KMS-11 (cell line): ENCODE results near the gene FXYD1.

ENCODE experiments used
- H2AFZ ChIP-seq: fragments of 200-600 bp; sonication (generic); 2 replicates; pipeline ENCODE4 v1.6.1; 2016; ENCODE audit warnings: antibody characterized with exemption, mixed run types, low read depth
- H3K27ac ChIP-seq: fragments of 200-600 bp; sonication (generic); 2 replicates; pipeline ENCODE4 v1.6.1; 2016; ENCODE audit warnings: mild to moderate bottlenecking, mixed run types
- H3K27me3 ChIP-seq: fragments of 200-600 bp; sonication (generic); 2 replicates; pipeline ENCODE4 v1.6.1; 2017; ENCODE audit warnings: mild to moderate bottlenecking, low read depth, mixed run types, moderate library complexity; ENCODE audit not compliant: insufficient read depth
- H3K36me3 ChIP-seq: fragments of 200-600 bp; sonication (generic); 2 replicates; pipeline ENCODE4 v1.6.1; 2017; ENCODE audit warnings: mild to moderate bottlenecking, mixed run types; ENCODE audit not compliant: insufficient read depth
- H3K4me1 ChIP-seq: fragments of 200-600 bp; sonication (generic); 2 replicates; pipeline ENCODE4 v1.6.1; 2016; ENCODE audit warnings: mild to moderate bottlenecking, low read depth, mixed run types; ENCODE audit not compliant: poor library complexity, severe bottlenecking
- H3K4me2 ChIP-seq: fragments of 200-600 bp; sonication (generic); 2 replicates; pipeline ENCODE4 v1.7.0; 2016; ENCODE audit warnings: mild to moderate bottlenecking, mixed run types
- H3K4me3 ChIP-seq: fragments of 200-600 bp; sonication (generic); IDR thresholded peaks from 2 replicates; pipeline ENCODE4 v1.6.1; 2017; ENCODE audit warnings: low read depth, low read length, mixed read lengths; ENCODE audit not compliant: insufficient read depth
- H3K79me2 ChIP-seq: fragments of 200-600 bp; sonication (generic); 2 replicates; pipeline ENCODE4 v1.6.1; 2016; ENCODE audit warnings: low read depth, mixed run types; ENCODE audit not compliant: insufficient read depth
- H3K9ac ChIP-seq: fragments of 200-600 bp; sonication (generic); 2 replicates; pipeline ENCODE4 v1.6.1; 2016; ENCODE audit warnings: mild to moderate bottlenecking, mixed run types
- H4K20me1 ChIP-seq: fragments of 200-600 bp; sonication (generic); 2 replicates; pipeline ENCODE4 v1.6.1; 2016; ENCODE audit warnings: mild to moderate bottlenecking, mixed run types; ENCODE audit not compliant: insufficient read depth
- CTCF ChIP-seq: fragments of 200-600 bp; sonication (generic); conservative IDR thresholded peaks from 2 replicates; pipeline ENCODE4 v1.6.1; 2017; ENCODE audit warnings: low read depth, mild to moderate bottlenecking, antibody characterized with exemption, low read length, moderate library complexity, mixed read lengths

Gene FXYD1

DNA sequence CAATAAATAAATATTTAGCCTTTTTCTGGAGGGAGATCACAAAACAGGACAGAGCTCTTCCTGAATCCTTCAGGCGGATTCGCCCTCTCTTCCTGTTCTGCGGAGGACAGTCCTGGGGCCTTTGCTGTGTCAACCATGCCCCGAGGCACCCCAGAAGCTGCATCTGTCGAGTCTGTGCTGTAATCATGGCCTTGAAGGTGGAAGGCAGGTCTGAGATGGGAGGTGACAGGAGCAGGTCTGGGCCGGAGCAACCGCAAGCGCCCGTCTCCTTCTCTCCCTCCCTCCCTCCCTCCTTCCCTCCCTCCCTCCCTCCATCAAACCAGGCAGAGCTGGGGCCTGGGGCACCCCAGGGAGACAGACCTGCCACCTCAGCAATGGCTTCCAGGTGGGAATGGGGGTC, 27.6 kb upstream of the FXYD1 start:
- H3K4me3 ChIP-seq = no peak overlapping the region
- H3K4me1 ChIP-seq = no peaks in the 10 kb centered on the region
- no peak overlapping the region for H3K4me2 ChIP-seq
- no peak overlapping the region for H3K27ac ChIP-seq
- H3K27me3 ChIP-seq = peaks cover 16% of the 10 kb centered on the region; the same call in 1 of the 2 replicates
- no peak overlapping the region for H2AFZ ChIP-seq
- H3K79me2 ChIP-seq = no peaks in the 10 kb centered on the region
- no peak for TF ChIP-seq CTCF
- no peak overlapping the region for H3K9ac ChIP-seq
- no peaks in the 10 kb centered on the region for H4K20me1 ChIP-seq
- H3K36me3 ChIP-seq = no peaks in the 10 kb centered on the region

DNA sequence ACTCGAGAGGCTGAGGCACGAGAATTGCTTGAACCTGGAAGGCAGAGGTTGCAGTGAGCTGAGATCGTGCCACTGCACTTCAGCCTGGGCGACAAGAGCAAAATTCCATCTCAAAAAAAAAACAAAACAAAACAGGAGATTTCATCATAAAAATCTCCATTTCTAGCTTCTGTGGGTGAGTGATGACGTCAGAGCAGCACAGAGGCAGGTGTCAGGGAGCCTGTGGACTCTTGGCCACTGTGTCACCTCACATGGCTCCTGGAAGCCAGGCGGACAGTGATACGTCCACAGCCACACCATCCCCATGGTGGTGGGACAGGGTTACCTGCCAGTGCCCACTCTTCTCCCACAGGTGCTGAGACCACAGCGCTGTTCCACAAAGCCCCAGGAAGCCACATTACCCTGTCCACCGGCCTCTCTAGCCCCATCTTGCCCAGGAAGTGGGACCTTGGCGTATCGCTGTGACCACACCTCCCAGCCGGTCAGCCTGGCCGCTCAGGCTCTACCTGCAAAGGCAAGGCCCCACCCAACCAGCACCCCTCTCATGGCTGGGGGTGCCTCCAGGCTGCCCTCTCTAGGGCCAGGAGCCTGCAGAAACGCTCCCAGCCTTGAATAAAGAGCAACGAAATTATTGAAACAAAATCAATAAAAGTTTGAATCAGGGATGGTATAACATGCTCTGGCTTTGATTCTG, 25.5 kb upstream of the FXYD1 start:
- Histone ChIP-seq H3K4me1 (no peaks in the 10 kb centered on the region), H3K36me3 (no peaks in the 10 kb centered on the region), H2AFZ (no peak overlapping the region), H3K4me2 (no peak overlapping the region), H3K9ac (no peak overlapping the region), H3K27me3 (peaks cover 22% of the 10 kb centered on the region; the same call in 1 of the 2 replicates), H3K79me2 (no peaks in the 10 kb centered on the region), H4K20me1 (no peaks in the 10 kb centered on the region), H3K27ac (no peak overlapping the region), H3K4me3 (no peak overlapping the region)
- TF ChIP-seq CTCF = no peak

GRCh38 chr19:35114353-35115176, 24.1 kb upstream of the FXYD1 start:
- Histone ChIP-seq H3K79me2 (no peaks in the 10 kb centered on the region), H3K36me3 (no peaks in the 10 kb centered on the region), H3K4me2 (no peak overlapping the region), H2AFZ (no peak overlapping the region), H3K4me1 (no peaks in the 10 kb centered on the region), H3K27ac (no peak overlapping the region), H3K27me3 (peaks cover 32% of the 10 kb centered on the region), H3K4me3 (no peak overlapping the region), H3K9ac (no peak overlapping the region), H4K20me1 (no peaks in the 10 kb centered on the region)
- peak; percentile 75 for TF ChIP-seq CTCF

GRCh38 chr19:35115177-35115951, 23.3 kb upstream of the FXYD1 start, which contains the start of gene FXYD3:
Gene FXYD3 (plus strand): TSS chr19:35115823. CDS start chr19:35119377, 3,554 bp downstream.
- no peak within 1 kb of the TSS for H2AFZ ChIP-seq
- peaks cover 33% of the 10 kb centered on the region for H3K27me3 ChIP-seq
- H3K4me2 ChIP-seq = no peak within 1 kb of the TSS
- no peak within 1 kb of the TSS for H3K4me3 ChIP-seq
- H4K20me1 ChIP-seq = no peaks in the 10 kb centered on the region
- no peaks in the 10 kb centered on the region for H3K79me2 ChIP-seq
- H3K4me1 ChIP-seq = no peaks in the 10 kb centered on the region
- H3K9ac ChIP-seq = no peak within 1 kb of the TSS
- no peaks in the 10 kb centered on the region for H3K36me3 ChIP-seq
- no peak within 1 kb of the TSS for H3K27ac ChIP-seq
- no peak for TF ChIP-seq CTCF
